ENCODE results near the gene ARMH3. TPM values are rescaled to one million over a fixed set of nuclear protein-coding genes. Genes with fewer than 3 reads are reported as not detected.
A peak's percentile ranks its signal among the peaks of the same experiment; 100 is the strongest.

Gene ARMH3
- total and polyA plus RNA-seq, 10 donors: 11.6 to 37.4 (median 21.6) TPM

DNA sequence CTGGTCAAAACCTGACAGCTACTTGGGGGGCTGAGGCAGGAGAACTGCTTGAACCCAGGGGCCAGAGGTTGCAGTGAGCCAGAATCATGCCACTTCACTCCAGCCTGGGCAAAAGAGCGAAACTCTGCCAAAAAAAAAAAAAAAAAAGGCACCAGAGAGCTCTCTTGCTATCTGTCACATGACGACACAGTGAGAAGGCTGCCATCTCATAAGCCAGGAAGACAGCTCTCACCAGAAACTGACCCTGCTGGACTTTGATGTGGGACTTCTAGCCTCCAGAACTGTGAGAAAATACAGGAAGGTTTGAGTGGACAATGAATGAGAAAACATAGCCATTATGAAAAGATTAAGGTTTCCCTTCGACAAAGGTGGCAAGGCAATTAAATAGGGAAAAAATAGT is 161.2 kb downstream of the ARMH3 start:
- 70 to 81% (median 73%) methylated on average over 3 of the region's 3 CpGs for WGBS, 5 donors
- no peak overlapping the region for H3K27ac ChIP-seq
- H3K4me3 ChIP-seq: no peak overlapping the region
- H3K9me3 ChIP-seq: no peaks in the 10 kb centered on the region
- TF ChIP-seq POLR2A (IDR thresholded peaks at IDR 0.05): no peak
- TF ChIP-seq, protein P1, sequence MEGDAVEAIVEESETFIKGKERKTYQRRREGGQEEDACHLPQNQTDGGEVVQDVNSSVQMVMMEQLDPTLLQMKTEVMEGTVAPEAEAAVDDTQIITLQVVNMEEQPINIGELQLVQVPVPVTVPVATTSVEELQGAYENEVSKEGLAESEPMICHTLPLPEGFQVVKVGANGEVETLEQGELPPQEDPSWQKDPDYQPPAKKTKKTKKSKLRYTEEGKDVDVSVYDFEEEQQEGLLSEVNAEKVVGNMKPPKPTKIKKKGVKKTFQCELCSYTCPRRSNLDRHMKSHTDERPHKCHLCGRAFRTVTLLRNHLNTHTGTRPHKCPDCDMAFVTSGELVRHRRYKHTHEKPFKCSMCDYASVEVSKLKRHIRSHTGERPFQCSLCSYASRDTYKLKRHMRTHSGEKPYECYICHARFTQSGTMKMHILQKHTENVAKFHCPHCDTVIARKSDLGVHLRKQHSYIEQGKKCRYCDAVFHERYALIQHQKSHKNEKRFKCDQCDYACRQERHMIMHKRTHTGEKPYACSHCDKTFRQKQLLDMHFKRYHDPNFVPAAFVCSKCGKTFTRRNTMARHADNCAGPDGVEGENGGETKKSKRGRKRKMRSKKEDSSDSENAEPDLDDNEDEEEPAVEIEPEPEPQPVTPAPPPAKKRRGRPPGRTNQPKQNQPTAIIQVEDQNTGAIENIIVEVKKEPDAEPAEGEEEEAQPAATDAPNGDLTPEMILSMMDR (IDR thresholded peaks at IDR 0.05 in 8 of 11, conservative IDR thresholded peaks at IDR 0.05 in 3 of 11): no peak
- TF ChIP-seq POLR2AphosphoS5 (IDR thresholded peaks at IDR 0.05): no peak
- no peaks in the 10 kb centered on the region for H3K36me3 ChIP-seq
- H3K4me1 ChIP-seq: peaks cover 0 to 56% (median 11%) of the 10 kb centered on the region in 6 donors
- no peaks in the 10 kb centered on the region for H3K27me3 ChIP-seq (replicated peaks in 1 of 7)
- DNase-seq: no peak
- intact Hi-C loops (cut with DNase I; ENCODE audit: low total_unique reads): no loop called here

DNA sequence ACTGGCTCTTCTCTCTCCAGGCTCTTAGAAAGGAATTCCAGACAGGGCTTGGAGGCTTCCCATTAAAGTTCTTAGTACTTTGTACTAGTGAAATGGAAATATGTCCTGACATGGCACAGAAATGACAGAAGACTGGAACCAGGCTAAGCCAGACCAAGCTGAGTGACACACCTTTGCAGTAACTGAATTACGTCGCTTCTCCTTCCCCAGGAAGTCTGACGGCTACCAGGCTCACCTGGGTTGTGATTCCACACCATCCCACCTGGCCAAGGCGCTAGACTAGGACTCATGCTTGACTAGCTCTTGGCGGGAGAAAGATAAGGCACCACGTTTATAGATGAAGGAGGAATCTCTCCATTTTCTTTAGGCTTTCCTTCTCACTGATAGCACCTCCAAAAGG is 161.7 kb downstream of the ARMH3 start:
- 91 to 97% (median 97%) methylated on average over 6 of the region's 6 CpGs for WGBS, 5 donors
- no peak for TF ChIP-seq POLR2A (IDR thresholded peaks at IDR 0.05)
- TF ChIP-seq, protein P1 (IDR thresholded peaks at IDR 0.05 in 8 of 11, conservative IDR thresholded peaks at IDR 0.05 in 3 of 11): no peak
- no peak for TF ChIP-seq POLR2AphosphoS5 (IDR thresholded peaks at IDR 0.05)
- Histone ChIP-seq H3K4me3 (no peak overlapping the region), H3K9me3 (no peaks in the 10 kb centered on the region), H3K27me3 (replicated peaks in 1 of 7) (no peaks in the 10 kb centered on the region), H3K4me1 (peaks cover 0 to 61% (median 16%) of the 10 kb centered on the region in 6 donors), H3K27ac (peak overlapping the region in 1 of 8 donors; percentile 8), H3K36me3 (no peaks in the 10 kb centered on the region)
- DNase-seq: no peak
- intact Hi-C loops (cut with DNase I; ENCODE audit: low total_unique reads): no loop called here

GRCh38 chr10:101893510-101894120 is 162.4 kb downstream of the ARMH3 start:
- intact Hi-C loops (cut with DNase I; ENCODE audit: low total_unique reads): no loop called here
- 85 to 92% (median 88%) methylated on average over 1 of the region's 1 CpG for WGBS, 5 donors
- peak overlapping the region in 1 of 8 donors; percentile 8 for H3K27ac ChIP-seq

GRCh38 chr10:101892782-101893391 is 163.1 kb downstream of the ARMH3 start:
- peaks cover 0 to 10% (median 0%) of the 10 kb centered on the region in 6 donors for H3K36me3 ChIP-seq
- TF ChIP-seq, protein P1 (IDR thresholded peaks at IDR 0.05 in 8 of 11, conservative IDR thresholded peaks at IDR 0.05 in 3 of 11): no peak
- TF ChIP-seq POLR2A (IDR thresholded peaks at IDR 0.05): no peak
- no peak for TF ChIP-seq POLR2AphosphoS5 (IDR thresholded peaks at IDR 0.05)

More at GRCh38 chr10:101893510-101894120, 162.4 kb downstream of the ARMH3 start:
- Histone ChIP-seq H3K4me1 (peaks cover 0 to 68% (median 18%) of the 10 kb centered on the region in 6 donors), H3K9me3 (no peaks in the 10 kb centered on the region), H3K27me3 (replicated peaks in 1 of 7) (no peaks in the 10 kb centered on the region), H3K4me3 (no peak overlapping the region), H3K36me3 (peaks cover 0 to 3% (median 0%) of the 10 kb centered on the region in 6 donors)
- TF ChIP-seq POLR2A (IDR thresholded peaks at IDR 0.05): no peak
- TF ChIP-seq POLR2AphosphoS5 (IDR thresholded peaks at IDR 0.05): no peak
- TF ChIP-seq, protein P1 (IDR thresholded peaks at IDR 0.05 in 8 of 11, conservative IDR thresholded peaks at IDR 0.05 in 3 of 11): no peak
- DNase-seq: no peak

More at GRCh38 chr10:101892782-101893391, 163.1 kb downstream of the ARMH3 start:
- no peak overlapping the region for H3K27ac ChIP-seq
- no peak for DNase-seq
- no peaks in the 10 kb centered on the region for H3K27me3 ChIP-seq (replicated peaks in 1 of 7)
- no peak overlapping the region for H3K4me3 ChIP-seq
- peaks cover 0 to 70% (median 18%) of the 10 kb centered on the region in 6 donors for H3K4me1 ChIP-seq
- H3K9me3 ChIP-seq: no peaks in the 10 kb centered on the region
- 82 to 91% (median 91%) methylated on average over 4 of the region's 4 CpGs for WGBS, 5 donors
- intact Hi-C loops (cut with DNase I; ENCODE audit: low total_unique reads): no loop called here
